Measurements from ENCODE around the gene ZAR1L.

Gene ZAR1L

DNA sequence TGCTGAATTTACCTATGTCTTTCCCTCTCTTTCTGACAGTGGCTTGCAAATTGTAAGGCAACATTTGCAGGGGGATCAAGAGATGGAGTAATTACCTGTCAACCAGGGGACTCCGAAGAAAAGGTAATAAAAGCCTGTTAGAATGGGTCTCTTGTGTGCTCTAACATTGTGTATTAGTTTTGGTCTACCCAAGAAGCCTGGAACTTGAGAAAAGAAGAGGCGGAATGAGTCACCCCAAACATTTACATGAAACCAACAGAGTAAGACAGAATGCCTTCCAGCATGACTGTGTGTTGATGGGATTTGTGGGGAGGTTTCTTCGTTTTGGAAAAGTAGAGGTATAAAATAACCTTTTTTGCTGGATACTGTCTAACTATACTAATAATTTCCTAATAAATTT lies 36.7 kb downstream of the ZAR1L start:
- TF ChIP-seq EZH2 (IDR thresholded peaks at IDR 0.05; ENCODE audit: borderline replicate concordance, low read depth, low read length, severe bottlenecking) = no peak
- TF ChIP-seq, protein P1, sequence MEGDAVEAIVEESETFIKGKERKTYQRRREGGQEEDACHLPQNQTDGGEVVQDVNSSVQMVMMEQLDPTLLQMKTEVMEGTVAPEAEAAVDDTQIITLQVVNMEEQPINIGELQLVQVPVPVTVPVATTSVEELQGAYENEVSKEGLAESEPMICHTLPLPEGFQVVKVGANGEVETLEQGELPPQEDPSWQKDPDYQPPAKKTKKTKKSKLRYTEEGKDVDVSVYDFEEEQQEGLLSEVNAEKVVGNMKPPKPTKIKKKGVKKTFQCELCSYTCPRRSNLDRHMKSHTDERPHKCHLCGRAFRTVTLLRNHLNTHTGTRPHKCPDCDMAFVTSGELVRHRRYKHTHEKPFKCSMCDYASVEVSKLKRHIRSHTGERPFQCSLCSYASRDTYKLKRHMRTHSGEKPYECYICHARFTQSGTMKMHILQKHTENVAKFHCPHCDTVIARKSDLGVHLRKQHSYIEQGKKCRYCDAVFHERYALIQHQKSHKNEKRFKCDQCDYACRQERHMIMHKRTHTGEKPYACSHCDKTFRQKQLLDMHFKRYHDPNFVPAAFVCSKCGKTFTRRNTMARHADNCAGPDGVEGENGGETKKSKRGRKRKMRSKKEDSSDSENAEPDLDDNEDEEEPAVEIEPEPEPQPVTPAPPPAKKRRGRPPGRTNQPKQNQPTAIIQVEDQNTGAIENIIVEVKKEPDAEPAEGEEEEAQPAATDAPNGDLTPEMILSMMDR (IDR thresholded peaks at IDR 0.05; ENCODE audit: borderline replicate concordance, extremely low read depth, low read length, poor library complexity, severe bottlenecking) = no peak
- H3K27ac ChIP-seq (ENCODE audit: low read length) = no peak overlapping the region
- ATAC-seq (ENCODE audit: insufficient read depth, low read depth) (no peak), DNase-seq (no peak)
- H3K4me3 ChIP-seq (ENCODE audit: low read depth in 1 of 2, low read length in 2 of 2) = no peak overlapping the region
- H3K27me3 ChIP-seq (ENCODE audit: insufficient read depth, low read length, poor library complexity) = peaks cover 7% of the 10 kb centered on the region
- H3K9me3 ChIP-seq (ENCODE audit: insufficient read depth, low read length, severe bottlenecking) = no peaks in the 10 kb centered on the region
- no peaks in the 10 kb centered on the region for H3K4me1 ChIP-seq (ENCODE audit: insufficient read depth, low read length)
- no peak overlapping the region for H3K4me2 ChIP-seq (ENCODE audit: insufficient read depth, low read length)
- no peaks in the 10 kb centered on the region for H3K79me2 ChIP-seq (ENCODE audit: insufficient read depth, low read length)
- no peaks in the 10 kb centered on the region for H3K36me3 ChIP-seq (ENCODE audit: insufficient read depth, low read length)
- no peak overlapping the region for H2AFZ ChIP-seq (ENCODE audit: low read depth, low read length)
- no peaks in the 10 kb centered on the region for H4K20me1 ChIP-seq (ENCODE audit: insufficient read depth, low read length)
- H3K9ac ChIP-seq (ENCODE audit: low read depth, low read length) = no peak overlapping the region

- H2AFZ ChIP-seq (ENCODE audit: low read depth, low read length) = no peak overlapping the region
- no peaks in the 10 kb centered on the region for H4K20me1 ChIP-seq (ENCODE audit: insufficient read depth, low read length)
- H3K79me2 ChIP-seq (ENCODE audit: insufficient read depth, low read length) = no peaks in the 10 kb centered on the region
- ATAC-seq (ENCODE audit: insufficient read depth, low read depth) (no peak), DNase-seq (no peak)
- no peak overlapping the region for H3K4me2 ChIP-seq (ENCODE audit: insufficient read depth, low read length)
- H3K9ac ChIP-seq (ENCODE audit: low read depth, low read length) = no peak overlapping the region
- H3K36me3 ChIP-seq (ENCODE audit: insufficient read depth, low read length) = no peaks in the 10 kb centered on the region
- no peaks in the 10 kb centered on the region for H3K9me3 ChIP-seq (ENCODE audit: insufficient read depth, low read length, severe bottlenecking)
- TF ChIP-seq, protein P1 (IDR thresholded peaks at IDR 0.05; ENCODE audit: borderline replicate concordance, extremely low read depth, low read length, poor library complexity, severe bottlenecking) = no peak
- no peak for TF ChIP-seq EZH2 (IDR thresholded peaks at IDR 0.05; ENCODE audit: borderline replicate concordance, low read depth, low read length, severe bottlenecking)
- no peak overlapping the region for H3K4me3 ChIP-seq (ENCODE audit: low read depth in 1 of 2, low read length in 2 of 2)
- H3K27ac ChIP-seq (ENCODE audit: low read length) = no peak overlapping the region
- no peaks in the 10 kb centered on the region for H3K4me1 ChIP-seq (ENCODE audit: insufficient read depth, low read length)
- H3K27me3 ChIP-seq (ENCODE audit: insufficient read depth, low read length, poor library complexity) = peaks cover 7% of the 10 kb centered on the region
These were observed 37.3 kb downstream of the ZAR1L start for GRCh38 chr13:32277839-32278238.

- Histone ChIP-seq H2AFZ (ENCODE audit: low read depth, low read length) (no peak overlapping the region), H3K4me1 (ENCODE audit: insufficient read depth, low read length) (no peaks in the 10 kb centered on the region), H3K27me3 (ENCODE audit: insufficient read depth, low read length, poor library complexity) (peaks cover 4% of the 10 kb centered on the region), H3K4me3 (ENCODE audit: low read depth in 1 of 2, low read length in 2 of 2) (no peak overlapping the region), H3K27ac (ENCODE audit: low read length) (no peak overlapping the region), H4K20me1 (ENCODE audit: insufficient read depth, low read length) (no peaks in the 10 kb centered on the region), H3K9me3 (ENCODE audit: insufficient read depth, low read length, severe bottlenecking) (no peaks in the 10 kb centered on the region), H3K36me3 (ENCODE audit: insufficient read depth, low read length) (no peaks in the 10 kb centered on the region), H3K79me2 (ENCODE audit: insufficient read depth, low read length) (no peaks in the 10 kb centered on the region), H3K4me2 (ENCODE audit: insufficient read depth, low read length) (no peak overlapping the region), H3K9ac (ENCODE audit: low read depth, low read length) (no peak overlapping the region)
- ATAC-seq (ENCODE audit: insufficient read depth, low read depth) (no peak), DNase-seq (no peak)
- TF ChIP-seq EZH2 (IDR thresholded peaks at IDR 0.05; ENCODE audit: borderline replicate concordance, low read depth, low read length, severe bottlenecking) = no peak
- TF ChIP-seq, protein P1 (IDR thresholded peaks at IDR 0.05; ENCODE audit: borderline replicate concordance, extremely low read depth, low read length, poor library complexity, severe bottlenecking) = no peak
These were observed 43.0 kb downstream of the ZAR1L start for GRCh38 chr13:32272021-32272683.

Data from DND-41 (cell line).